Ovary (tissue), 9 donors: Measurements from ENCODE around the gene WDR82. TPM values are rescaled to one million over a fixed set of nuclear protein-coding genes. Genes with fewer than 3 reads are reported as not detected.

Experiments
- DNase-seq, 5 donors: peaks; one replicate each; pipeline ENCODE4 v3.0.0-alpha.2; 2019 to 2020
- H3K27ac ChIP-seq, 2 donors: fragments of 200-600 bp; one replicate each; pipeline versions ENCODE4 v1.5.1 to v1.8.0; 2019 to 2022
- H3K27me3 ChIP-seq: fragments of 200-600 bp; one replicate; pipeline ENCODE4 v1.8.0; 2022
- H3K36me3 ChIP-seq: fragments of 200-600 bp; sonication (generic); one replicate; pipeline ENCODE4 v1.5.1; 2019
- H3K4me1 ChIP-seq: one replicate; pipeline ENCODE4 v1.8.1; 2013; ENCODE audit warnings: mild to moderate bottlenecking, moderate library complexity; ENCODE audit not compliant: insufficient read depth
- H3K4me3 ChIP-seq: fragments of 200-600 bp; sonication (generic); one replicate; pipeline ENCODE4 v1.5.1; 2017
- H3K9me3 ChIP-seq, 2 donors: fragments of 200-600 bp in 1 of 2; sonication (generic) in 1 of 2; one replicate each; pipeline versions ENCODE4 v1.5.1 to v1.8.1; 2013 to 2019; ENCODE audit warnings: mild to moderate bottlenecking in 1 of 2, moderate library complexity in 1 of 2
- CTCF ChIP-seq, 3 donors: fragments of 450-650 bp in 2 of 3; fragments of 200-600 bp in 1 of 3; IDR thresholded peaks; one replicate each; pipeline versions ENCODE4 v1.5.1 to v1.8.0; 2016 to 2022; ENCODE audit warnings: antibody characterized with exemption in 3 of 3, mild to moderate bottlenecking in 1 of 3
- EP300 ChIP-seq: sonication (generic); formaldehyde crosslinking; IDR thresholded peaks from one replicate; pipeline ENCODE4 v1.6.1; 2017; ENCODE audit warnings: antibody characterized with exemption
- POLR2A ChIP-seq: fragments of 450-650 bp; IDR thresholded peaks from one replicate; pipeline ENCODE4 v1.6.1; 2017; ENCODE audit warnings: antibody characterized with exemption, mild to moderate bottlenecking, moderate library complexity
- WGBS, 3 donors: extraction: QIAGEN DNeasy Blood & Tissue Kit in 1 of 3; methylation state at CpG; one replicate each; pipeline versions ENCODE4 v1.1.5 to v1.1.7; 2013 to 2017; 5-methylcytosine and 5-hydroxymethylcytosine counted together
- intact Hi-C, 4 donors: fragments of 100-400 bp; cut with DNase I; formaldehyde crosslinking; loops; one replicate each; pipeline versions ENCODE4 v1.11.0 to v1.15.1; 2022 to 2023
- polyA plus RNA-seq, 2 donors: library from polyadenylated mRNA; stranded (reverse); fragments of 200-250 nt in 1 of 2; fragments of 350-450 nt in 1 of 2; fragmentation: Illumina TruSeq in 1 of 2; extraction: RNeasy Lipid Tissue Mini Kit (QIAGEN cat#74804) in 1 of 2; gene quantifications; one replicate each; pipeline ENCODE4 v1.2.3, GENCODE V29; 2013 to 2014
- total RNA-seq, 7 donors: library from RNA; depleted of rRNA in 2 of 7; stranded (reverse); fragments of >200 nt in 2 of 7; fragmentation: NEBNext Ultra II Directional in 3 of 7; extraction: Animal tissue kit (Norgen Biotek cat#: 25700) in 3 of 7; gene quantifications; one replicate each; pipeline versions ENCODE4 v1.1.0 to v1.2.4, GENCODE V29; 2016 to 2023
- donor health status: DM: no; HTN: no; CAD: no; lungs with moderate emphysema.
- donor health status: DM: no; HTN: no; CAD: no.
- donor health status: Bipolar disorder and iron deficiency.
- donor health status: DM: yes; HTN: yes; CAD: no.
- donor health status: DM: no; HTN: no; CAD: no.
- donor health status: DM: yes; HTN: yes; CAD: no.

Gene WDR82
- total and polyA plus RNA-seq, 9 donors = 36.4 to 110 (median 95.2) TPM

- TF ChIP-seq EP300 (no peak), CTCF (IDR thresholded peaks at IDR 0.05) (no peak), POLR2A (no peak)
- H3K36me3 ChIP-seq = no peaks in the 10 kb centered on the region
- DNase-seq = no peak
- peaks cover 6% of the 10 kb centered on the region for H3K4me1 ChIP-seq
- WGBS, 3 donors = 88 to 96% (median 93%) methylated on average over 7 of the region's 7 CpGs
- H3K27me3 ChIP-seq = no peaks in the 10 kb centered on the region
- H3K27ac ChIP-seq = no peak overlapping the region
- no peak overlapping the region for H3K4me3 ChIP-seq
- intact Hi-C loops = no loop called here
- H3K9me3 ChIP-seq = no peaks in the 10 kb centered on the region
Observed at GRCh38 chr3:52215351-52215750, 63.1 kb downstream of the WDR82 start.

DNA sequence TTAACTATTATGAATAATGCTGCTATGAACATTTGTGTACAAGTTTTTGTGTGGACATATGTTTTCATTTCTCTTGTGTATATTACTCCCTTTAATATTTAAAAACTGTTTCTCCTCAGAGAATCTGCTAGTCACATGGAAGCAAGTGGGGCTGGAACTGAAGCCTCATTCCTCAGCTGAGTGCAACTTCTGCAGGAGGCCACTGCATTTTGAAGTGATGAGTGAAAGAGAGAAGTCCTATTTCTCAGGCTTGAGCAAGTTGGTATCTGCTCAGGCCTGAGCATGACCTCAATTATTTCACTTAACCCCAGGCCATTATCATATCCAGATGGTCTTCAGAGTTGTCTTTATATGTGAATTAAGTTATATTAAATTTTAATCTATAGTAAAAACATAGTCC is 64.5 kb downstream of the WDR82 start:
- TF ChIP-seq EP300 (no peak), POLR2A (no peak), CTCF (IDR thresholded peaks at IDR 0.05) (no peak)
- Histone ChIP-seq H3K4me1 (peaks cover 6% of the 10 kb centered on the region), H3K4me3 (no peak overlapping the region), H3K27ac (no peak overlapping the region), H3K27me3 (no peaks in the 10 kb centered on the region), H3K36me3 (no peaks in the 10 kb centered on the region), H3K9me3 (no peaks in the 10 kb centered on the region)
- DNase-seq = no peak
- intact Hi-C loops = no loop called here

DNA sequence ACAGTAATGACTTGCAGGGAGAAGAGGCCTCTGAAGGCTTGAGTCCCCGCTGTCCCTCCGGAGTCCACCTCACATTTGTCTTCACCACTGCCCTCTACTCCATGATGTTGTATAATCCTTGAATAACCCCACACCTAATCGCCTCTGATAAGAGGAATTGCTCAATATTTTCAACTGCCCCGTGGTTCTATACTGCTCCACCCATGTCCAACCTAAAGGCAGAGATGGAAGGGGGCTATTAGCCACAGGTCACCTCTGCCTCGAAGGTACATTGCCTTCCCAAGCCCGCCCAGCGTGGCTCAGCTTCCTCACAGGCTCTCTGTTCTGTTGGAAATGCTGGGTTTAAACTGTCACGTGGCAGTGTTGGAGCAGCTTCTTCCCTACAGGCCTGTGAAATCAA is 65.4 kb downstream of the WDR82 start:
- H3K27ac ChIP-seq = no peak overlapping the region
- no peaks in the 10 kb centered on the region for H3K27me3 ChIP-seq

GRCh38 chr3:52211268-52211891 is 67.1 kb downstream of the WDR82 start:
- TF ChIP-seq CTCF (IDR thresholded peaks at IDR 0.05) = no peak
- no peak for TF ChIP-seq EP300
- H3K4me1 ChIP-seq = peaks cover under 1% of the 10 kb centered on the region
- DNase-seq = no peak
- H3K4me3 ChIP-seq = no peak overlapping the region
- intact Hi-C loops = no loop called here
- no peaks in the 10 kb centered on the region for H3K36me3 ChIP-seq
- H3K27ac ChIP-seq = no peak overlapping the region
- no peaks in the 10 kb centered on the region for H3K9me3 ChIP-seq
- WGBS, 3 donors = 92 to 93% (median 93%) methylated on average over 18 of the region's 18 CpGs
- no peaks in the 10 kb centered on the region for H3K27me3 ChIP-seq

More for the DNA sequence above, 65.4 kb downstream of the WDR82 start:
- intact Hi-C loops = no loop called here
- no peak for TF ChIP-seq POLR2A
- Histone ChIP-seq H3K4me1 (peaks cover 6% of the 10 kb centered on the region), H3K4me3 (no peak overlapping the region), H3K9me3 (no peaks in the 10 kb centered on the region), H3K36me3 (no peaks in the 10 kb centered on the region)
- DNase-seq = no peak
- WGBS, 3 donors = 71 to 81% (median 78%) methylated on average over 8 of the region's 8 CpGs

- Histone ChIP-seq H3K27me3 (no peaks in the 10 kb centered on the region), H3K4me3 (no peak overlapping the region), H3K36me3 (no peaks in the 10 kb centered on the region), H3K9me3 (no peaks in the 10 kb centered on the region), H3K27ac (no peak overlapping the region), H3K4me1 (no peaks in the 10 kb centered on the region)
- WGBS, 3 donors = 84 to 86% (median 85%) methylated on average over 6 of the region's 6 CpGs
- no peak for DNase-seq
- intact Hi-C loops = no loop called here
- TF ChIP-seq POLR2A (no peak), CTCF (IDR thresholded peaks at IDR 0.05) (no peak), EP300 (no peak)
Observed at GRCh38 chr3:52210550-52211046, 67.9 kb downstream of the WDR82 start.
